ENCODE data around the gene OR4S2. TPM values are rescaled to one million over a fixed set of nuclear protein-coding genes. Genes with fewer than 3 reads are reported as not detected.

Gene OR4S2
- total and polyA plus RNA-seq, 2 of the 8 experiments (the other 6 are each of a cell fraction or from before 2014, with no cell fraction given), result not detected

- Histone ChIP-seq H2BK120ac (replicated peaks; ENCODE audit: low read depth, low read length) (no peak within 1 kb of the TSS), H3K4me1 (replicated peaks in 1 of 4; ENCODE audit: control insufficient read depth in 3 of 4, insufficient read depth in 4 of 4, low read length in 3 of 4) (no peaks in the 10 kb centered on the region), H3K4me2 (ENCODE audit: insufficient read depth in 1 of 2, low read depth in 2 of 2, low read length in 2 of 2) (no peak within 1 kb of the TSS), H3K27me3 (replicated peaks in 1 of 4; ENCODE audit: control insufficient read depth in 3 of 4, extremely low read depth in 1 of 4, insufficient read depth in 3 of 4, low read length in 3 of 4) (no peaks in the 10 kb centered on the region), H2BK12ac (ENCODE audit: low read depth, low read length) (no peak within 1 kb of the TSS), H4K5ac (ENCODE audit: insufficient read length, low read depth, low read length) (no peak within 1 kb of the TSS), H2BK15ac (ENCODE audit: low read length) (no peak within 1 kb of the TSS), H4K91ac (replicated peaks; ENCODE audit: insufficient read length, low read length) (no peak within 1 kb of the TSS), H2BK5ac (ENCODE audit: low read depth, low read length) (no peak within 1 kb of the TSS), H4K20me1 (replicated peaks in 1 of 2; ENCODE audit: control insufficient read depth in 1 of 2, insufficient read depth in 2 of 2, low read length in 2 of 2) (no peaks in the 10 kb centered on the region), H2AFZ (ENCODE audit: low read length) (no peak within 1 kb of the TSS), H3K79me2 (ENCODE audit: control insufficient read depth in 1 of 2, insufficient read depth in 2 of 2, low read length in 2 of 2) (no peaks in the 10 kb centered on the region), H3K23ac (ENCODE audit: insufficient read length) (no peak within 1 kb of the TSS), H3K14ac (ENCODE audit: insufficient read length) (no peak within 1 kb of the TSS), H3K4me3 (ENCODE audit: extremely low read depth in 1 of 4, insufficient read depth in 2 of 4, low read depth in 3 of 4, low read length in 4 of 4) (no peak within 1 kb of the TSS), H3K56ac (replicated peaks; ENCODE audit: insufficient read length, low read depth, low read length) (no peak within 1 kb of the TSS), H2BK20ac (ENCODE audit: low read length) (no peak within 1 kb of the TSS), H3K36me3 (ENCODE audit: control insufficient read depth in 2 of 4, insufficient read depth in 4 of 4, low read length in 3 of 4) (no peaks in the 10 kb centered on the region), H3K4ac (replicated peaks; ENCODE audit: insufficient read length, low read depth, low read length) (no peak within 1 kb of the TSS), H4K8ac (ENCODE audit: extremely low read depth, insufficient read depth, low read length) (no peak within 1 kb of the TSS), H3K79me1 (ENCODE audit: low read depth, low read length) (no peaks in the 10 kb centered on the region), H3K18ac (ENCODE audit: extremely low read depth, low read length) (no peak within 1 kb of the TSS), H3K9ac (replicated peaks in 1 of 4; ENCODE audit: extremely low read depth in 1 of 4, low read depth in 3 of 4, low read length in 3 of 4) (no peak within 1 kb of the TSS), H2AK5ac (ENCODE audit: low read depth, low read length) (no peak within 1 kb of the TSS), H3K23me2 (ENCODE audit: low read depth, low read length) (no peaks in the 10 kb centered on the region), H3K9me3 (ENCODE audit: insufficient read depth in 2 of 2, low read depth in 1 of 2, low read length in 1 of 2) (peaks cover 36 to 37% of the 10 kb centered on the region in 2 experiments), H3K27ac (ENCODE audit: low read depth, low read length) (no peak within 1 kb of the TSS)
- TF ChIP-seq ASH2L (IDR thresholded peaks at IDR 0.05; ENCODE audit: low read length) (no peak), E2F6 (IDR thresholded peaks at IDR 0.05) (no peak), POLR2A (IDR thresholded peaks at IDR 0.05; ENCODE audit: control extremely low read depth in 1 of 2, low read depth in 2 of 2, low read length in 2 of 2) (no peak)
- DNase-seq (ENCODE audit: low read depth in 1 of 2, low spot score in 2 of 2), result no peak
- ChIA-PET POLR2A (ENCODE audit: partially characterized antibody) (no interaction called here), CTCF (ENCODE audit: partially characterized antibody) (no interaction called here)
- WGBS, 2 experiments (ENCODE audit: extremely low coverage in 1 of 2, insufficient coverage in 1 of 2, insufficient read length in 1 of 2, insufficient replicate concordance in 2 of 2, low coverage in 1 of 2, low lambda C conversion rate in 2 of 2, missing lambda C conversion rate in 1 of 2), result 78% methylated on average over 1 of the region's 1 CpG; no CpG with 5 or more reads in 1 of the 2 experiments
- FAIRE-seq, result no peak
Observed at GRCh38 chr11:55661901-55662300, 13.8 kb downstream of the OR4S2 start, which contains the start of gene OR4C6. Gene OR4C6, plus strand, starts transcription at chr11:55662201. Its CDS starts 2,966 bp downstream, at chr11:55665167.

Data from H1 (cell line).